Parathyroid adenoma (tissue), 2 donors: ENCODE results near the gene MICU2.
A peak's percentile ranks its signal among the peaks of the same experiment; 100 is the strongest.

Experiments used
- H2AFZ ChIP-seq: fragments of 300-600 bp; sonication (generic); one replicate; pipeline ENCODE4 v1.7.0; 2017; ENCODE audit warnings: antibody characterized with exemption, mild to moderate bottlenecking
- H3K27ac ChIP-seq: fragments of 300-600 bp; sonication (generic); one replicate; pipeline ENCODE4 v1.7.0; 2017
- H3K27me3 ChIP-seq: fragments of 300-600 bp; sonication (generic); one replicate; pipeline ENCODE4 v1.7.0; 2017; ENCODE audit warnings: low read length; ENCODE audit not compliant: control insufficient read depth, insufficient read depth
- H3K36me3 ChIP-seq: fragments of 300-600 bp; sonication (generic); one replicate; pipeline ENCODE4 v1.7.0; 2017; ENCODE audit warnings: low read length; ENCODE audit not compliant: control insufficient read depth, insufficient read depth
- H3K4me1 ChIP-seq: fragments of 300-600 bp; sonication (generic); one replicate; pipeline ENCODE4 v1.7.0; 2017; ENCODE audit warnings: control low read depth
- H3K4me2 ChIP-seq: fragments of 300-600 bp; sonication (generic); one replicate; pipeline ENCODE4 v1.7.0; 2017; ENCODE audit warnings: low read length
- H3K4me3 ChIP-seq: fragments of 300-600 bp; sonication (generic); one replicate; pipeline ENCODE4 v1.7.0; 2017; ENCODE audit warnings: low read depth, low read length
- H3K79me2 ChIP-seq: fragments of 300-600 bp; sonication (generic); one replicate; pipeline ENCODE4 v1.7.0; 2017; ENCODE audit warnings: control low read depth
- H3K9ac ChIP-seq: fragments of 300-600 bp; sonication (generic); one replicate; pipeline ENCODE4 v1.7.0; 2017; ENCODE audit warnings: mild to moderate bottlenecking
- H3K9me3 ChIP-seq: fragments of 300-600 bp; sonication (generic); one replicate; pipeline ENCODE4 v1.7.0; 2017; ENCODE audit warnings: low read length; ENCODE audit not compliant: control insufficient read depth
- TF ChIP-seq, protein P1 (sequence below): fragments of 300-600 bp; sonication (generic); IDR thresholded peaks from one replicate; pipeline ENCODE4 v1.7.0; 2017; ENCODE audit warnings: antibody characterized with exemption, mild to moderate bottlenecking
- donor health status: primary hyperparathyroidism.

MICU2 gene

DNA sequence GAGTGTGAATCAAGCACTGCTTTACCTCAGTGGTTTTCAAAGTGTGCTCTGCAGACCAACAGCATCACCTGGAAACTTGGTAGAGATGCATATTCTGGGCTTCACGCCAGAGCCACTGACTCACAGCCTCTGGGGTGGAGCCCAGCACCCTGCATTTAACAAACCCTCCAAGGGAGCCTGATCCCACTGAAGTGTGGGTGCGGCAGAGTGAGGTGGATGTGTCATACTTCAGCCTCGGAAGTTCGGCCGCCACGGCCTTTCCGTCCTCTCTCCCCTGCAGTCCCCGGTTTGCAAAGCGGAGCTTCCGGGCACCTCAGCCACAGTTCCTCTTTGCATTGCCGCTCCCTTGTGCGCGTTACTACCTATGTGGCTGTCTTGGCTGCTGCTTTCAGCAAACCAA lies 33.3 kb upstream of the MICU2 start:
- Histone ChIP-seq H3K4me2 (no peak overlapping the region), H3K9ac (no peak overlapping the region), H3K36me3 (no peaks in the 10 kb centered on the region), H3K79me2 (no peaks in the 10 kb centered on the region), H2AFZ (no peak overlapping the region), H3K4me3 (no peak overlapping the region), H3K27me3 (no peaks in the 10 kb centered on the region), H3K27ac (no peak overlapping the region), H3K4me1 (no peaks in the 10 kb centered on the region), H3K9me3 (no peaks in the 10 kb centered on the region)
- TF ChIP-seq, protein P1, sequence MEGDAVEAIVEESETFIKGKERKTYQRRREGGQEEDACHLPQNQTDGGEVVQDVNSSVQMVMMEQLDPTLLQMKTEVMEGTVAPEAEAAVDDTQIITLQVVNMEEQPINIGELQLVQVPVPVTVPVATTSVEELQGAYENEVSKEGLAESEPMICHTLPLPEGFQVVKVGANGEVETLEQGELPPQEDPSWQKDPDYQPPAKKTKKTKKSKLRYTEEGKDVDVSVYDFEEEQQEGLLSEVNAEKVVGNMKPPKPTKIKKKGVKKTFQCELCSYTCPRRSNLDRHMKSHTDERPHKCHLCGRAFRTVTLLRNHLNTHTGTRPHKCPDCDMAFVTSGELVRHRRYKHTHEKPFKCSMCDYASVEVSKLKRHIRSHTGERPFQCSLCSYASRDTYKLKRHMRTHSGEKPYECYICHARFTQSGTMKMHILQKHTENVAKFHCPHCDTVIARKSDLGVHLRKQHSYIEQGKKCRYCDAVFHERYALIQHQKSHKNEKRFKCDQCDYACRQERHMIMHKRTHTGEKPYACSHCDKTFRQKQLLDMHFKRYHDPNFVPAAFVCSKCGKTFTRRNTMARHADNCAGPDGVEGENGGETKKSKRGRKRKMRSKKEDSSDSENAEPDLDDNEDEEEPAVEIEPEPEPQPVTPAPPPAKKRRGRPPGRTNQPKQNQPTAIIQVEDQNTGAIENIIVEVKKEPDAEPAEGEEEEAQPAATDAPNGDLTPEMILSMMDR: no peak

DNA sequence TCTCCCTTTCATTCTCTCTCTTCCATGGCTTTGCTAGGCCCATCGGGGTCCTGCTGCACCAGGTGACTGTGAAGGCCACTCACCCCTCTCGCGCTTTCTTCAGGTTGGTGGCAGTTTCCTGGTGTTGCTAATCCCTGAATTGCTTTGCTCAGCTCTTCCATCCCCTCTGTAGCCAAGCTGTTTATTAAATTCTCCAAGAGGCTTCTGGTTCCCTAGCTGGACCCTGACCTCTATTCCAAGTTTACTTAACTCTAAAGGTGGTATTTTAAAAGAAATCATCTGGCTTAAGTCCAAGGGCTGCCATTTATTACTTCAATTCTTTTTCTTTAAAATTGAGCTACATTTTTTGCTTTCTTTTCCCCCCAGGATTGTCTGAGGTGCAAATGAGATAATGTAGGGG lies 32.7 kb upstream of the MICU2 start:
- Histone ChIP-seq H3K36me3 (no peaks in the 10 kb centered on the region), H3K4me1 (no peaks in the 10 kb centered on the region), H3K9me3 (no peaks in the 10 kb centered on the region), H3K79me2 (no peaks in the 10 kb centered on the region), H3K4me3 (no peak overlapping the region), H3K27ac (no peak overlapping the region), H3K4me2 (no peak overlapping the region), H3K27me3 (no peaks in the 10 kb centered on the region), H2AFZ (no peak overlapping the region), H3K9ac (no peak overlapping the region)
- TF ChIP-seq, protein P1: no peak

DNA sequence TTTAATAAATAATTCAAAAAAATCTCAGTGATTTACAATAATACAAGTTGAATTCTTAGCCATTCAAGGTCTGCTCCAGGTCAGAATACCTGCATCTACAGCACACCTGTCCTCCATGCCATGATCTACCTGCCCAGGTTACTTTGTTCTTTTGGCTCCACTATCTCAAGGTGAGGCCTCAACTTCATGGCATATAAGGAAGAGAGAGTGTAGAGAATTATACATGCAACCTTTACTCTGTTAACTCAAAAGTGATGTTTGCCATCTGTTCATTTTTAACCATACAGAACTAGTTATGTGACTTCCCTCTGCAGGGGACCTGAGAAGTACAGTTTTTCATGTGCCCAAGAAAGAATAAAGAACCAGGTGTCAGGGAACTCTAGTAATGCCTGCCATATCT lies 28.2 kb upstream of the MICU2 start:
- H3K27me3 ChIP-seq: no peaks in the 10 kb centered on the region
- TF ChIP-seq, protein P1: no peak
- H3K9me3 ChIP-seq: no peaks in the 10 kb centered on the region
- H3K36me3 ChIP-seq: no peaks in the 10 kb centered on the region
- no peak overlapping the region for H3K4me3 ChIP-seq
- H3K4me2 ChIP-seq: no peak overlapping the region
- H3K79me2 ChIP-seq: no peaks in the 10 kb centered on the region
- no peak overlapping the region for H2AFZ ChIP-seq
- H3K4me1 ChIP-seq: no peaks in the 10 kb centered on the region
- no peak overlapping the region for H3K9ac ChIP-seq
- no peak overlapping the region for H3K27ac ChIP-seq

DNA sequence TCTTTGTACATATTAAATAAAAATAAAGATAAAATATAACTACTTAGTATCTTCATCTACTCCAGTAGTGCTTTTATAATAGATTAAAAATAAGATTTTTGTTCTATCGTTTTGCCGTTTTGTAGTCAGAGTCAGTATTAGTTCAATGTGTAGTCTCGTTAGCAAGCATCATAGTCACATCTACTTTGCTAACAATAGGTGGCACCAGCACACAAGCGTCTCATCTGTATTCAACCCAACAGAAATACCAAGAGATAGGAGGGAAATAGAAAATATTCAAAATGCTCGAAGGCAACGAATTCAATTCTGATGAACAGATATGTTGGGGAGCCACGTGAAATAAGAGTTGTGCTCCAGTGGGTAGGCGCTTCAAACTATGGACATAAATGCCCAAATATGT lies 21.4 kb upstream of the MICU2 start:
- Histone ChIP-seq H3K27ac (no peak overlapping the region), H3K36me3 (no peaks in the 10 kb centered on the region), H3K4me1 (no peaks in the 10 kb centered on the region), H3K9me3 (no peaks in the 10 kb centered on the region), H3K9ac (no peak overlapping the region), H3K27me3 (no peaks in the 10 kb centered on the region), H3K79me2 (no peaks in the 10 kb centered on the region), H2AFZ (no peak overlapping the region), H3K4me2 (no peak overlapping the region), H3K4me3 (no peak overlapping the region)
- TF ChIP-seq, protein P1: peak; percentile 12

DNA sequence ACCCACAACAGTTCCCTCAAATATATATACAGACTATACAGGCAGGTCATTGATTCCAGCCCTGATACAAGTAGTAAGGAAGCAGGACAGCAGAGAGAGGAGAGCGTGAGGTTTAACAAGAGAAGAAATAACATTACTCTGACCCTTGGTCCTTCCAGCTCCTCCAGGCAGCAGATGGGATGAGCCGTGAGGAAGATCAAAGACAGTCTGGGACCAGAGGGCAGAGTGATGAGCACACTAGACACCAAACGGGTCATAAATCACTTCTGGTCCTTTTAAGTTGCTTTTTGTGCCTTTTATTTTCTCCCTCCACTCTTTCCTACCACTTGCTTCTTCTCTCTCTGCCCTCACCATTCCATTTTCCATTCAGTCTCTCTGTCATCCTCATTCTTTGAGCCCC lies 16.9 kb upstream of the MICU2 start:
- TF ChIP-seq, protein P1: no peak
- H3K27ac ChIP-seq: no peak overlapping the region
- H3K4me3 ChIP-seq: no peak overlapping the region
- H2AFZ ChIP-seq: no peak overlapping the region
- H3K4me2 ChIP-seq: no peak overlapping the region
- H3K9me3 ChIP-seq: no peaks in the 10 kb centered on the region
- H3K36me3 ChIP-seq: no peaks in the 10 kb centered on the region
- no peaks in the 10 kb centered on the region for H3K79me2 ChIP-seq
- no peaks in the 10 kb centered on the region for H3K4me1 ChIP-seq
- H3K27me3 ChIP-seq: no peaks in the 10 kb centered on the region
- H3K9ac ChIP-seq: no peak overlapping the region
